Inflammatory macrophage (primary cell): ENCODE data around the gene ARL16.

Experiments used
- DNase-seq, 2 donors: peaks; one replicate each; pipeline ENCODE4 v3.0.0-alpha.2; 2020 to 2022

ARL16 gene

DNA sequence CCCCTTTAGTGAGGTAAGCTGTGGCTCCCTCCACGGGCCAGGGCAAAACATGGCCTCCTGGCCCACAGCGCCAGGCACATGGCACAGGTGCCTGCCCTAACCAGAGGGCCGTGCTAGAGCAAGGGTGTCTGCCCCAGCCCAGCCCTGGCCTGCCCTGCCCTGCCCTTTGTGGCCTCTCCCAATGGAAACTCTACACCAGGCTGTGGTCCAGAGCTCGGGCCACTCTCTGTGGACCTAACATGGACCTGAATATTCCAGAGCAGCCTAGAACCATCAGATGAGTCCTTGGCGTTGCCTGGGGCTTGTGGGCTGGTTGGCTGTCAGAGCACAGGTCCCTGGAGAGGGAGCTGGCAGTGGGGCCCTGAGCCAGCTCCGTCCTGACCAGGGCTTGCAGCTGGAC, 11.6 kb upstream of the ARL16 start:
- no peak for DNase-seq

DNA sequence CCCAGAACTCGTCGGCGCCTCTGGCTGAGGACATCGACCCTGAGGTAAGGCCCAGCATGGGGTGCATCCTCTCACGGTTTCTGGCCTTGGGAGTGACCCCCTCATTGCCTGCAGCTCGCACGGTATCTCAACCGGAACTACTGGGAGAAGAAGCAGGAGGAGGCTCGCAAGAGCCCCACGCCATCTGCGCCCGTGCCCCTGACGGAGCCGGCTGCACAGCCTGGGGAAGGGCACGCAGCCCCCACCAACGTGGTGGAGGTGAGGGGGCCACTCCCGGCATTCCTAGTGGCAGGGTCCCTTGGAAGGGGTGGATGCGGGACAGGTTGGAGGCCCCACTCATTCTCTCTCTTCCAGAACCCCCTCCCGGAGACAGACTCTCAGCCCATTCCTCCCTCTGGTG, 11.2 kb upstream of the ARL16 start:
- no peak for DNase-seq

DNA sequence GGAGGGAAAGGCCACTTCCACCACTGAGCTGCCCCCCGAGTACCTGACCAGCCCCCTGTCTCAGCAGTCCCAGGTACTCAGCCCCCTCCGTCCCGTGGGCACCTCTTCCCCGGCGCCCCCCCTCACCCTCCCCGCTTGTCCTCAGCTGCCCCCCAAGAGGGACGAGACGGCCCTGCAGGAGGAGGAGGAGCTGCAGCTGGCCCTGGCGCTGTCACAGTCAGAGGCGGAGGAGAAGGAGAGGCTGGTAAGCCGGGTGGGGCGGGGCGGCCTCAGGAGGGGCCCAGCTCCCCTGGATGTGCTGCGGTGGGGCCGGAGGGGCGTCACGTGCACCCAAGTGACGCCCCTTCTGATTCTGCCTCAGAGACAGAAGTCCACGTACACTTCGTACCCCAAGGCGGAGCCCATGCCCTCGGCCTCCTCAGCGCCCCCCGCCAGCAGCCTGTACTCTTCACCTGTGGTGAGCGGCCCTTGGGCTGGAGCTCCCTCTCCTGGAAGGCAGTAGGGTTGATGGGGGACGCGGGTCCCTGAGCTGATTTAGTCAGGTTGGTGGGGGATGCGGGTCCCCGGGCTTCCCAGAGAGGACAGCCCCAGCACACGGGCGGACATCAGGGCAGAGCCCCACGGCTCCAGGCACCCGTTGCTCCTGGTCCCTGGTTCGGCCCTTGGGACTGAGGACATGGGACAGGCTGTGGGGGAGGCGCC, 10.1 kb upstream of the ARL16 start:
- no peak for DNase-seq

DNA sequence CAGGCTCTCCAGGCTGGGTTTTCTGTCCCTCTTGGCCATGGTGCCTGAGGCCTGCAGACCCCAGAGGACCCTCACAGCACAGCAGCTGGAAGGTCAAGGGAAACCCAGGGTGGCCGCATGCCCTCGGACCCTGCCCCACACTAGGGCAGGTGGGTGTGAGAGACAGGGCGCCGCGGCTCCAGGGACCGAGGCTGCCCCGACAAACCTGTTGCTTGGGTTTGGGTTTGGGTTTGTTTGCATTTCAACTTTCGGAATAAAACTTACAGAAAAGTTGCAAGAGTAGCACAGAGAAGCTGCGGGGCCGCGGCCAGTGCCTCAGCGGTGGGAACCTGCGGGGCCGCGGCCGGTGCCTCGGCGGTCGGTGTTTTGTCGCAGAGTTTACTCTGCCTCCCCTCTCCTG, 8.0 kb upstream of the ARL16 start:
- no peak for DNase-seq

DNA sequence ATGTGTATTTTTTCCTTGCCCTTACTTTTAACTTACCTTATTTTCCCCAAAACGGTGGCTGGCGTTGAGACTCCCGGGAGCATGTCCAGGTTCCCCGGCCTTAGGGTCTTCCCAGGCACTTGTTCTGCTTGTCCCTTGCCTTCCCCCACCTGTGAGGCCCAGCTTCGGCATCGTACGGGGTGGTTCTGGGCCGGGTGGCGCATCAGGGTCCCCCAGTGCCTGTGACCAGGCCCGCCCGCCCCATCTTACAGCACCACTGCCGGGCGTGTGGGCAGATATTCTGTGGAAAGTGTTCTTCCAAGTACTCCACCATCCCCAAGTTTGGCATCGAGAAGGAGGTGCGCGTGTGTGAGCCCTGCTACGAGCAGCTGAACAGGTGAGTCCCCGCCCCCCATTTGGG, 7.6 kb upstream of the ARL16 start:
- no peak for DNase-seq

DNA sequence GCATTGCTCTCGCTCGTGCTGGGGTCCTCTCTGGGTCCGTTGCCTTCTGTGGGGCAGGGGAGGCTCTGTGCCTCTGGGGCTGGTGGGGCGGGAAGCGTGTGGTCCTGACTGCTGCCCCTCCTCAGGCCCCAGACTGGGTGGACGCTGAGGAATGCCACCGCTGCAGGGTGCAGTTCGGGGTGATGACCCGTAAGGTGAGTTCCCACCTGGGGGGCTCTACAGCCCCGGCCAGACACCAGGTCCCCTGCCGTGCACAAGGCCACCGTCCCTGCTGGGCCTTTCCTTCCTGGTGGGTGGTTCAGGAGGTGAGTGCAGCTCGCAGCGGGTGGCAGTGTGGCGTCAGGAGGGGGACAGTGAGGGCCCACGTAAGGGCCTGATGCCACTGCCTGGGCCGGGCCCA, 7.0 kb upstream of the ARL16 start:
- DNase-seq: no peak

DNA sequence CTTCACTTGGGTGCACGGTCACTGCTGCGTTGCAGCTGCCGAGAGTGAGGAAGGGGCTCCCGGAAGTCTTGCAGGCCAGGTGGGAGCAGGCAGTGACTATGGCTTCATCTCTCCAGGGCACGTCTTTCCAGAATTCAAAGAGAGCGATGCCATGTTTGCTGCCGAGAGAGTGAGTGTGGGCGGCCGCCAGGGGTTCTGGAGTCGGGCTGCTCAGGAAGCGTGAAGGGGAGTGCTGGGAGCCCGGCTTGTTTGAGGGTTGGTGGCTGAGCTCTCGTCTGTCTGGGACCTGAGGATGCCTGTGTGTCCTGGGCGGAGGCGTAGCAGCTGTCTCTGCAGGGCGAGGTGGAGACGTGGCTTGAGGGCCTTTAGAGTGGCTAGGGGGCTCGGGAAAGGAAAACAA, 6.5 kb upstream of the ARL16 start:
- DNase-seq: no peak

DNA sequence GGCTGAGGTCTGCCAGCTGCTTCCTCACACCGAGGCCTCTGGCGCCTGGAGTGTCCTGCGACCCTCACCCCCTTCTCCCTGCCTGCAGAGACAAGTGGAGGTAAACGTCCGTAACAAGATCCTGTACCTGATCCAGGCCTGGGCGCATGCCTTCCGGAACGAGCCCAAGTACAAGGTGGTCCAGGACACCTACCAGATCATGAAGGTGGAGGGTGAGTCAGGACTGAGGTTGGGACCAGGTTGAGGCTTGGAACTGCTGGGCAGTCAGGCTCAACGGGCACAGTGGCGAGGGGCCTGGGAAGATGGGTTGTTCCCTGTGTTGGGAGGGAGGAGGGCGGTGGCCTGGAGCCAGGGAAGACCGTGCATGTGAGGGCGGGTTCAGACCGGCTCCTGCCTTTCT, 5.0 kb upstream of the ARL16 start:
- DNase-seq: no peak

DNA sequence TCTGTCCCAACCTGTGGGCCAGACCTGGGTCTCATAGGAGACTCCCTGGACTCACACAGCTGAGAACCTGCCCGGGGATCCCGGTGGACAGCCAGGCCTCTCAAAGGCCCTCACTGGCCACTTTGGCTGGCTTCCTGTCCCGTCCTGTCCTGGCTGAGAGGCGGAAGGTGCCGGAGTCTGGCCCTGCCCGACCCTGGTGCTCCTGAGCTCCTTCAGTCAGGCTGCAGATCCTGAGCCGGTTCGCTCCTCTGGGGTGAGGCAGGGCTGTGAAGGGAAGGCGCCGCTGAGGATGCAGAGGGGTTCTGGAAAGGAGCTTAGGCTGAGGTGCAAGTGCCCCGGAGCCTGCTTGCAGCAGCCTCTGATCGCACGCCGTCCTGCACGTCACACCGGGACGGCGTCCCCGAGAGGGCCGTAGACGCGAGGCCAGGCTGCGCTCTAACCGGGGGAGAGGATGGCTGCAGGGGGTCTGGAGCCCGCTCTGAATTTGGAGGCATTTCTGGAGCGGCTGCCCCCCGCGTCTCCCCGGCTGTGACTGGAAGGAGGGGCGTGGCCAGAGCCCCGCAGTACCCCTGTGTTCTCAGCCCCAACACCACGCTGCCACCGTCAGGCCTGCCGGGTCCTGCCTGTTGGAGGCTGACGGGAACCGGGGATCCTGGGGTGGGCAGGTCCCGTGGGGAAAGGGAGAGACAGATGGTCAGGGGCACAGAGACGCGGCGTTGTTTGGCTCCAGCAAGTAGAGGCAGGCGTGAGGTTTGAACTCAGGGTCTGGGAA, 4.4 kb upstream of the ARL16 start:
- no peak for DNase-seq

DNA sequence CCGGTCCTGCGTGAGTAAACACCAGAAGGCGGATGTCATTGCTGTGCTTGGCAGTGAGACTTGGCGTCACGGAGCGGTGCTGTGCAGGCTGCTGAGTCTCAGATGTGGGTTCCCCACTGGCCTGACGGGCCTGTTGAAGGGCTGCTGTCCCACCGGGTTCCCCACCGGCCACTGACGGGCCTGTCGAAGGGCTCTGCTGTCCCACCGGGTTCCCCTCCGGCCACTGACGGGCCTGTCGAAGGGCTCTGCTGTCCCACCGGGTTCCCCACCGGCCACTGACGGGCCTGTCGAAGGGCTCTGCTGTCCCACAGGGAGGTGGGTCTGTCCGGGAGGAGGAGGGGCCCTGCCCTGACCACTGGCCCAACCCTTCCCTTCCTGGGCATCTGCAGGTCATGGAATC, 3.0 kb upstream of the ARL16 start:
- DNase-seq: no peak

DNA sequence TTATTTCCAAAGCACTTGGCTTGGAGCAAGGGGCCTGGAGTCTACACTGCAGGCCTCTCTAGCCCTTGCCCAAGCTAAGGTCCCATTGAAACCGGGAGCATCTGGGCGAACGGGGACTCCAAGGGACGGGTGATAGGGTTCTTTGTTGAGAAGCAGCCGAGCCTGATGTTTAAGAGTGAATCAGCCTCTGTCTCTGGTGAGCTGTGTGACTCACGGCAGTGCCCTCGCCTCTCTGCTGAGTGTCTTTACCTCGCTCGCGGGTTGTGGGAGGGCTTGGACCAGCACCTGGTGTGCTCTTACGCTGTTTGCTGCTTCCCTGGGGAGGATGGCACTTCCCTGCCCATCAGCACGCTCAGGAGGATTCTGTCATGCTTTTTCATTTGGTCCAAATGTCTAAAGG, 1.5 kb upstream of the ARL16 start:
- DNase-seq: no peak

DNA sequence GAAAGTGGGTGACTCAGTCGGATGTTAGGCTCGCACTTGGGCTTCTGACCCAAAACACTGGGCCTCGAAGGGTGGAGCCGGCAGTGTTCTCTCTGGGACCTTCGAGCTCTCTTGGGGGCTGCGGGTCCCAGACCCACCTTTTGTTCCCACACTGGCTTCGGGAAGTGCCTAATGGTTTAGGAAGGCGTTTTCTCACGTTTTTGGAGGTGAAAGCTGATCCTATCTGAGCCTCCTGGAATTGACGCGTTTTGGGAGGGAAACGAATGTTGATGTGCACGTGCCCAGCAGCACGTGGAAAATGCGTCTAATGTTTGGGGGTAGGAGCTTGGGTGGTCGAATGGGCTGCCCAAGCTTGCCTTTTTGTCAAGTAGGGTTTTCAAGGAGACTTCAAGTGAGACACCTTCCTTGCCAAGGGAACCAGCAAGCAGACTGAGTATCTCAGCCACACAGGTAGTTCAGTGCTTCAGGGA, 880 bp upstream of the ARL16 start:
- DNase-seq: peak in 1 of 2 donors; percentile 52

DNA sequence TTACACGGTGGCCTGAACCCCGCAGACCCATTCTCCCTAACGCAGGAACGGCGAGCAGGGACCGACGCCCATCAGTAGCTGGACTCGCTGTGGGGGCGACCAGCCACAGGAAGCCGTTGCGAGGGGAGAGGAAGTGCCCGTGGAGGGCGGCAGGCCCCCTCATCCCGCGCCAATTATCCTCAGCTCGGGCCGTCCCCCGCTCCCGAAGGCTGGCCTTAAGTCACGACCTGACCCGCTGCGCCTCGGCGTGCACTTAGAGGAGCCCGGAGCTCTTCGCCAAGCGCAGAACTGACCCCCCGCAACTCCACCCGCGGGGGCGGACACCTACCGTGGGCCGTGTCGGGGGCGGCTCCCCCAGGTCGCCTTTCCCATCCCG, 401 bp downstream of the ARL16 start:
- DNase-seq: peak; percentile 19 to 61

DNA sequence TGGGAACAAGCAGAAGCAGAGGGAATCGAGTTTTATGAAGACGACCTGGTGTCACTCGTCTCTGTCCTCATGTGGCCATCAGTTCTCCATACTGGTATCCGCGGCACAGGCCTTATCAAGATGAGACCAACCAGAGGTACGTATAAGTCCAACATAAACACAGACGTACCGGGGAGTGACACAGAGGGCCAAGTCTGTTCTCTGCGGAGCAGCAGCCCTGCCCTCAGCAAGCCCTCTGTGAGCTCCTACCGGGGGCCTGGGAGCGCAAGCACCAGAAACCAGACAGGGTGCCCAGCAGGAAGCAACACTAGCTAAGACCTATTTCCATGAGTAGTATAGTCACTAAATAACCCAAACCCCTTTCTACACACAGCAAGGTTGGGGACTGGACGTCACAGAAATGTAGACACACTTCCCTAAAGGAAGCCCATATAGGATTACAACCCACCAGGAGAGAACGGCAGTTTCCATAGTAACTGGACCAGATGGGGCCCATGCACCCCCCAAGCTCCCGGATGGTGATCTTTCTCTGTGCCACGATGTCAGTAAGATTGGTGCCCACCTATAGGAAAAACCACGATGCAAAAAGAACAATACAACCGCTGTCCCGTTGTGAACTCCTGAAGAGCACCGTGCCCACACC, 911 bp downstream of the ARL16 start:
- no peak for DNase-seq

DNA sequence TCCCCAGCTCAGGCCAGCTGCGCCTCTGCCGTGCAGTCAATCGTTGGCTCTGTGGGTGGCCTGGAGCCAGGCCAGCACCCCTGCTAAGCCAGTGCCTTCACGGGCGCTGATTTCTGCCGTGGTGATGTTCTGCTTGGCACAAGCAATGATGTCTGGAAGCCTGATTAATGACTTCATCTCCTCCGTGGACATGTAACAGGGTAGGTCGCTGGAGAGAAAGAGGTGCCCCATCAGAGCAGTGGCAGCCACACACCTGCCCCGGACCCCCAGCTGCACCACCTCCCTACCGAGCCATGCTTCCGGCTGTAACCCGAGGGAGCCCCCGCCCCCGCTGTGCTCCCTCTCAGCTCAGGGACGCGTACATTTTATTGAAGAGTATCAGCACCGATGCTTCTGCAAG, 1.9 kb downstream of the ARL16 start:
- no peak for DNase-seq

DNA sequence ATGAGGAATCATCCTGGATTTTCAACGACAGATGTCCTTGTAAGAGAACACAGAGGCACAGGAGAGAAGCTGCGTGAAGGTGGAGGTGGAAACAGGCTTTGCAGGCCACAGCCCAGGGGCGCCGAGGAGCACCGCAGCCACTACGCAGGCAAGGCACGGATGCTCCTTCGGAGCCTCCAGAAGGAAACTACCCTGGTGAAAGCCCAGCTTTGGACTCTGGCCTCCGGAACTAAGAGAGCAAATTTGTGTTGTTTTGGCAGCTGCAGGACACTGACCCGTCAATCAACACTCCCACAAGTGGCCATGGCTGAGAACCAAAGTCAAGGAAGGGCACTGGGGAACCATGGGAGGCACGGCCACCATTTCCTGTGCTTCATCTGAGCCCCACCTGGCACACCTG, 3.4 kb downstream of the ARL16 start:
- no peak for DNase-seq

DNA sequence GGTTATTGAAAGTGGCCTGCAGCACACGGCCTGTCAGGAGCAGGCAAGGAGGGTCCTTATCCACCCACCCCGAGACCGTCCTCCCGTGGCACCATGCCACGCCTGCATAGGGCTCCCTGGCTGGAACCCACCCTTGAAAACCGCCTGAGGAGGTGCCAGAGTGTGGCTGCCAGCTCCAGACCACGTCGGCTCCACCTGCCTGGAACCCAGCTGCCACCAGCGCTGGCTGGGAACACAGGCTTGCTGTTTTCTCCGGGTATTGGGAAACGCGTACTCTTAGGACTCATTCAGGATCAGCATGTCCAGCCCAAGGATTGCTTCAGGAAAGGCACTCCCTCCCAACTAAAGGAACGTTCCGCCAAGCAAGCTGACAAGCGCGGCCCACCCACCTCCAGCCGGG, 6.7 kb downstream of the ARL16 start:
- DNase-seq: no peak

DNA sequence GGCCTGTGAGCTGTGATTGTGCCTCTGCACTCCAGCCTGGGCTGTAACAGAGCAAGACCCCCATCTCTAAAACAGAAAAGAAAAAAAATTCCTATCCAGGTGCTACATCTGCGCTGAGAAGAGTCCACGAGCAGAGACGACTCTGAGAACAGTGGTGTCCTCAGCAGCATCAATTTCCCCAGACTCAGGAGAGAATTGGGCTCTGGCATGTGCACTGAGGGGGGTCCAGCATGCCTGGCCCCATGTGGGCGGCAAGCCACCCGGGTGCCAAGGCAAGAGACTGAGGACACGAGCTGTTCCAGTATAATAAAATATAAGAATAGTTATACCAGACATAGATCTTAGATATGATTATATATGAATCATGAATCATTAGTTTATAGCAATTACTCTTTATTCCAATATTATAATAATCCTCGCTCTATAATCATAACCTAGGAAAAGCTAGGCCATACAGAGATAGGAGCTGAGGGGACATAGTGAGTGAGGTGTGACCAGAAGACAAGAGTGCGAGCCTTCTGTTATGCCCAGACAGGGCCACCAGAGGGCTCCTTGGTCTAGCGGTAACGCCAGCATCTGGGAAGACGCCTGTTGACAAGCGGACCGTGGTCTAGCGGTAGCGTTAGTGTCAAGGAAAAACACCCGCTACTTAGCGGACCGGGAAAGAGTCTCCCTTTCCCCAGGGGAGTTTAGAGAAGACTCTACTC, 7.9 kb downstream of the ARL16 start:
- DNase-seq: peak; percentile 9 to 11

DNA sequence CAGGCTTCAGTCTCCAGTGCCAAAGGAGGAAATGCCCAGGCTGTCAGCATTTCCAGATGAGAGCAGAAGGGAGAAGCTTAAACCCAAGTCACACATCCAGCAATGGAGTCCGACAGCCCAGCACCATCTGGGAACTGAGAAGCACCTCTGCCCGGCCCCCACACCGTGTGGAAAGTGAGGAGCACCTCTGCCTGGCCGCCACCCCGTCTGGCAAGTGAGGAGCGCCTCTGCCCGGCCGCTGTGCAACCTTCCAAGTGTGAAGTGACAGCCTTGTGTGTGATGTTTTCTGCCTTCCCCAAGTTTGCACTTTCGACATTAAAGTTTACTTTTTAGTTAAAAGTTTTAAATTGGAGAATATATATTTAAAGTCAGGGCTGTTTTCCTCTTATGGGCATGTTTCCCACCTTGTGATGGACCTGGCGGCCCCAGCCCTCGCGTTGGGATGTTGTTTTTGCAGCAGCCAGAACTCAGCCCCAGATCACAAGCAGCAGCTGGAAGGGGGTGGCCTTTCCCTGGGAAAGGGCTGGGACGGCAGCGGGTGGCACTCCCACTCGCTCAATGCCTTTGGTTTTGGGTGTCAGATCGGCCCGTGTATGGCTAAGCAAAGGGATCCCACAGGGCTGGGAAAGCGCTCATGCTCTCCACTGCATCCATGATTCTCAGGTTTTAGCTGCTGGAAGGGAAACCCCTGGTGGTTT, 9.9 kb downstream of the ARL16 start:
- no peak for DNase-seq

DNA sequence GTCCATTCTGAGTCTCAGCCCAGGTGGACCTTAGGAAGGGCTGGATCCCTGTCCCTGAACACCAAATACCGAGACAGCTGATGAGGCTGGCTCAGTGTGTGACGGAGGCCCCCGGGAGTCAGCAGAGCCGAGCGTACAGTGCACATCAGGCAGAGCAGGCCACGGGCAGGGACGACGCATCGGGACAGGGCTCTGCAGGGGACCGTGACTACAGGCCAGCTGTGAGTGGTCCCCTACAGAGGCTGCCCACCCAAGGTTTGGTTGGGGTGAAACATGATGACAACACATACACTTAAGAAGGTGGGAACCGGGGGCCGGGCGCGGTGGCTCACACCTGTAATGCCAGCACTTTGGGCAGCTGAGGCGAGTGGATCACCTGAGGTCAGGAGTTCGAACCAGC, 10.6 kb downstream of the ARL16 start:
- no peak for DNase-seq

DNA sequence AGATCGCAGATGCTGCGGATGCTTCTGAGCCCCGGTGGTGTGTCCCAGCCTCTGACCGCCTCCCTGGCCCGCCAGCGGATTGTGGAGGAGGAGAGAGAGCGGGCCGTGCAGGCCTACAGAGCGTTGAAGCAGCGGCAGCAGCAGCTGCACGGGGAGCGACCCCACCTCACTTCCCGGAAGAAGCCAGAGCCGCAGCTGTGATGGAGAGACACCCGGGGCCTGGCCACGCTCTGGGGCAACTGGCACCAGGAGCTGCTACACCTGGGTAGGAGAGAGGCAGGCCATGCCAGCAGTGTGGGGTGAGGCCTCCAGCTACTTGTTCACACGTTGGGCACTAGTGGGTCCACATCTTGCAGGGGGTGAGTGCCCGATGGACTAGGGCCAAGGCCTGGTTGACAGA, 11.1 kb downstream of the ARL16 start:
- DNase-seq: no peak

DNA sequence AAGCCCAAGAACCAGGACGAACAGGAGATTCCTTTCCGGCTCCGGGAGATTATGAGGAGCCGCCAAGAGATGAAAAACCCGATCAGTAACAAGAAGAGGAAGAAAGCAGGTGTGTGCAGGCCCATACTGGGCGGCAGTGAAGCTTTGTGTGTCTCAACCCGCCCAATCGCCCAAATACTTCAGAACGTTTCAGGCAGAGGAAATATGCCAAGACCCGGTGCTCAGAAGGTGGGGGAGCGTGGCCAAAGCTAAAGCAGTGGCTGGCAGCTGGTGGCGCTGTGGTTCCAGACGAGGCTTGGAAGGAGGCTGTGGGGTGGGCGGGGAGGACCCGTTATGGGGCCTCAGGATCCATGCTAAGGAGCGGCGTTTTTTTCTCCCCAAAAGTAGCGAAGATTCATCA, 15.8 kb downstream of the ARL16 start:
- DNase-seq: peak in 1 of 2 donors; percentile 8
